ENCODE data around the gene TRIM41. TPM values are rescaled to one million over a fixed set of nuclear protein-coding genes. Genes with fewer than 3 reads are reported as not detected.

The TRIM41 gene
- total and polyA plus RNA-seq, 2 of the 13 experiments (the other 11 are each of a cell fraction or from before 2014, with no cell fraction given): 10.2 to 16.7 TPM

GRCh38 chr5:181223058-181223728 is at the start of gene TRIM41 (continued):
- TF ChIP-seq ZNF296 (CRISPR knock-in tag; conservative IDR thresholded peaks at IDR 0.05): no peak
- TF ChIP-seq ZNF619 (CRISPR knock-in tag; IDR thresholded peaks at IDR 0.05): peak; percentile 83; the same call in 1 of the 2 replicates
- TF ChIP-seq FOXJ3 (CRISPR knock-in tag; IDR thresholded peaks at IDR 0.05; ENCODE audit: borderline replicate concordance): no peak
- no peak; the same call in 1 of the 2 replicates for TF ChIP-seq ZNF503 (CRISPR knock-in tag; IDR thresholded peaks at IDR 0.05)
- no peak for TF ChIP-seq ZNF572 (CRISPR knock-in tag; IDR thresholded peaks at IDR 0.05)
- TF ChIP-seq TFAP4 (IDR thresholded peaks at IDR 0.05; ENCODE audit: borderline replicate concordance, low read depth): peak; percentile 32; the same call in 1 of the 2 replicates
- TF ChIP-seq GATAD2A (CRISPR knock-in tag; IDR thresholded peaks at IDR 0.05): peak; percentile 58
- TF ChIP-seq AGO2 (optimal IDR thresholded peaks at IDR 0.05; ENCODE audit: low read depth, low read length): peak; percentile 83
- no peak for TF ChIP-seq GRHL1 (CRISPR knock-in tag; conservative IDR thresholded peaks at IDR 0.05)
- TF ChIP-seq ZNF354B (CRISPR knock-in tag; IDR thresholded peaks at IDR 0.05): no peak
- TF ChIP-seq ZNF263 (CRISPR knock-in tag; IDR thresholded peaks at IDR 0.05): no peak
- TF ChIP-seq HDAC6 (IDR thresholded peaks at IDR 0.05; ENCODE audit: low read depth, low read length): no peak
- TF ChIP-seq SPEN (CRISPR knock-in tag; IDR thresholded peaks at IDR 0.05; ENCODE audit: low read depth): peak; percentile 86; the same call in 1 of the 2 replicates
- TF ChIP-seq HIC2 (CRISPR knock-in tag; IDR thresholded peaks at IDR 0.05; ENCODE audit: low read depth): peak; percentile 28; the same call in 1 of the 2 replicates
- TF ChIP-seq NFAT5 (CRISPR knock-in tag; IDR thresholded peaks at IDR 0.05): peak; percentile 57; the same call in 1 of the 2 replicates
- TF ChIP-seq ZBTB7B (CRISPR knock-in tag; IDR thresholded peaks at IDR 0.05): no peak; the same call in 1 of the 2 replicates
- peak; percentile 87 for TF ChIP-seq SMYD3 (CRISPR knock-in tag; IDR thresholded peaks at IDR 0.05)
- peak; percentile 94 for TF ChIP-seq THAP11 (CRISPR knock-in tag; IDR thresholded peaks at IDR 0.05)
